ENCODE data around the gene NPFFR1.
"Not testable (repeated sequence)": the region's sequence is repeated elsewhere in the genome, so short reads cannot be mapped to it uniquely, and the experiment has no call there.

Gene NPFFR1

DNA sequence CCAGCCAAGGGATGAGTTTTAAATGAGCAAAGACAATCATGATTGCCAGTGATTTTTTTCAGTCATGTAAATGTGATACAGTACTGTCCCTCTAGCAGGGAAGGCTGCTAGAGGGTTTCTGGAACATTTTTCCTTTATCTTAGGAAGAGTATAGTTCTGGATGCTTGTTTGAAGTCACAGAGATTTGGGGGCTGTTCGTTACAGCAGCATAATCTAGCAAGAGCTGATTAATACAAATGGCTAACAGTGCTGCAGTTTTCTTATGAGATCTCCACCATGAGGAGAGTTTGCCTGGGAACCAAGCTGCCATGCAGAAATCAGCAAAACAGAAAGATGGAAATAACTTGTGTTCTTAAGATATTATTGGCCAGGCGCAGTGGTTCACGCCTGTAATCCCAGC lies 42.7 kb downstream of the NPFFR1 start:
- TF ChIP-seq ZNF274 (IDR thresholded peaks at IDR 0.05; ENCODE audit: low read depth, low read length) (no peak), YY1 (IDR thresholded peaks at IDR 0.05; ENCODE audit: insufficient read depth, insufficient read length) (no peak), SUZ12 (IDR thresholded peaks at IDR 0.05; ENCODE audit: extremely low read depth, insufficient read depth, insufficient read length) (no peak)
- H3K9ac ChIP-seq (ENCODE audit: insufficient read length, low read depth) = no peak overlapping the region
- no peaks in the 10 kb centered on the region for H3K36me3 ChIP-seq (ENCODE audit: insufficient read depth, insufficient read length, low read length)
- no peaks in the 10 kb centered on the region for H3K4me1 ChIP-seq (ENCODE audit: insufficient read depth, insufficient read length)
- no peak overlapping the region for H3K4me3 ChIP-seq (ENCODE audit: insufficient read length, low read depth)
- no peaks in the 10 kb centered on the region for H3K27me3 ChIP-seq (ENCODE audit: insufficient read depth, insufficient read length)
- peaks cover 20% of the 10 kb centered on the region; the same call in 1 of the 2 replicates for H3K9me3 ChIP-seq (ENCODE audit: insufficient read depth, low read length)
- no peak for DNase-seq (ENCODE audit: low read depth, low spot score)

DNA sequence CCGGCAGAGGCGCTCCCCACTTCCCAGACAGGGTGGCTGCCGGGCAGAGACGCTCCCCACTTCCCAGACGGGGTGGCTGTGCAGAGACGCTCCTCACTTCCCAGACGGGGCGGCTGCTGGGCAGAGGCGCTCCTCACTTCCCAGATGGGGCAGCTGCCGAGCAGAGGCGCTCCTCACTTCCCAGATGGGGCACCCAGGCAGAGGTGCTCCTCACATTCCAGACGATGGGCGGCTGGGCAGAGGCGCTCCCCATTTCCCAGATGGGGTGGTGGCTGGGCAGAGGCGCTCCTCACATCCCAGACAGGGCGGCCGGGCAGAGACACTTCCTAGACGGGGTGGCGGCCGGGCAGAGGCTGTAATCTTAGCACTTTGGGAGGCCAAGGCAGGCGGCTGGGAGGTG lies 43.8 kb downstream of the NPFFR1 start:
- H3K9me3 ChIP-seq (ENCODE audit: insufficient read depth, low read length) = peaks cover 20% of the 10 kb centered on the region; the same call in 1 of the 2 replicates
- DNase-seq (ENCODE audit: low read depth, low spot score); H3K4me1 ChIP-seq (ENCODE audit: insufficient read depth, insufficient read length); H3K36me3 ChIP-seq (ENCODE audit: insufficient read depth, insufficient read length, low read length); H3K4me3 ChIP-seq (ENCODE audit: insufficient read length, low read depth); H3K27me3 ChIP-seq (ENCODE audit: insufficient read depth, insufficient read length); H3K9ac ChIP-seq (ENCODE audit: insufficient read length, low read depth): not testable (repeated sequence)

DNA sequence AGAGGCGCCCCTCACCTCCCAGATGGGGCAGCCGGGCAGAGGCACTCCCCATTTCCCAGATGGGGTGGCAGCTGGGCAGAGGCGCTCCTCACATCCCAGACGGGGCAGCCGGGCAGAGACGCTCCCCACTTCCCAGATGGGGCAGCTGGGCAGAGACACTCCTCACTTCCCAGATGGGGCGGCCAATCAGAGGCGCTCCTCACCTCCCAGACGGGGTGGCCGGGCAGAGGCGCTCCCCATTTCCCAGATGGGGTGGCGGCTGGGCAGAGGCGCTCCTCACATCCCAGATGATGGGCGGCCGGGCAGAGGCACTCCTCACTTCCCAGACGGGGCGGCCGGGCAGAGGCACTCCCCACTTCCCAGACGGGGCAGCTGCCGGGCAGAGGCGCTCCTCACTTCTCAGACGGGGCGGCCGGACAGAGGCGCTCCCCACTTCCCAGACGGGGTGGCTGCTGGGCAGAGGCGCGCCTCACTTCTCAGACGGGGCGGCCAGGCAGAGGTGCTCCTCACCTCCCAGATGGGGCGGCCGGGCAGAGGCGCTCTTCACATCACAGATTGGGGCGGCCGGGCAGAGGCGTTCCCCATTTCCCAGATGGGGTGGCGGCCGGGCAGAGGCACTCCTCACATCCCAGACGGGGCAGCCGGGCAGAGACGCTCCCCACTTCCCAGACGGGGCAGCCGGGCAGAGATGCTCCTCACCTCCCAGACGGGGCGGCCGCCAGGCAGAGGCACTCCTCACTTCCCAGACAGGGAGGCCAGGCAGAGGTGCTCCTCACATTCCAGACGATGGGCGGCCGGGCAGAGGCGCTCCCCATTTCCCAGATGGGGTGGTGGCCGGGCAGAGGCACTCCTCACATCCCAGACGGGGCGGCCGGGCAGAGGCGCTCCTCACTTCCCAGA lies 44.5 kb downstream of the NPFFR1 start:
- H3K27me3 ChIP-seq (ENCODE audit: insufficient read depth, insufficient read length); DNase-seq (ENCODE audit: low read depth, low spot score); H3K36me3 ChIP-seq (ENCODE audit: insufficient read depth, insufficient read length, low read length); H3K4me1 ChIP-seq (ENCODE audit: insufficient read depth, insufficient read length); H3K4me3 ChIP-seq (ENCODE audit: insufficient read length, low read depth); H3K9ac ChIP-seq (ENCODE audit: insufficient read length, low read depth): not testable (repeated sequence)
- H3K9me3 ChIP-seq (ENCODE audit: insufficient read depth, low read length) = peaks cover 20% of the 10 kb centered on the region; the same call in 1 of the 2 replicates

DNA sequence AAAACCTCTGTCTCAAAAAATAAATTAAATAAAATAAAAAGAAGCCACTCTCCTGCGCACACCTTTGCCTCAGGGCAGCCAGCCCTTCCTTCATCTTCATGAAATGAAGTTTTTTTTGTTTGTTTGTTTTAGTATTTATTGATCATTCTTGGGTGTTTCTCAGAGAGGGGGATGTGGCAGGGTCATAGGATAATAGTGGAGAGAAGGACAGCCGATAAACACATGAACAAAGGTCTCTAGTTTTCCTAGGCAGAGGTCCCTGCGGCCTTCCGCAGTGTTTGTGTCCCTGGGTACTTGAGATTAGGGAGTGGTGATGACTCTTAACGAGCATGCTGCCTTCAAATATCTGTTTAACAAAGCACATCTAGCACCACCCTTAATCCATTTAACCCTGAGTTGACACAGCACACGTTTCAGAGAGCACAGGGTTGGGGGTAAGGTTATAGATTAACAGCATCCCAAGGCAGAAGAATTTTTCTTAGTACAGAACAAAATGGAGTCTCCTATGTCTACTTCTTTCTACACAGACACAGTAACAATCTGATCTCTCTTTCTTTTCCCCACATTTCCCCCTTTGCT lies 45.8 kb downstream of the NPFFR1 start:
- H3K4me3 ChIP-seq (ENCODE audit: insufficient read length, low read depth); H3K27me3 ChIP-seq (ENCODE audit: insufficient read depth, insufficient read length); DNase-seq (ENCODE audit: low read depth, low spot score); H3K9ac ChIP-seq (ENCODE audit: insufficient read length, low read depth); H3K36me3 ChIP-seq (ENCODE audit: insufficient read depth, insufficient read length, low read length); H3K4me1 ChIP-seq (ENCODE audit: insufficient read depth, insufficient read length): not testable (repeated sequence)
- H3K9me3 ChIP-seq (ENCODE audit: insufficient read depth, low read length) = peaks cover 20% of the 10 kb centered on the region; the same call in 1 of the 2 replicates

DNA sequence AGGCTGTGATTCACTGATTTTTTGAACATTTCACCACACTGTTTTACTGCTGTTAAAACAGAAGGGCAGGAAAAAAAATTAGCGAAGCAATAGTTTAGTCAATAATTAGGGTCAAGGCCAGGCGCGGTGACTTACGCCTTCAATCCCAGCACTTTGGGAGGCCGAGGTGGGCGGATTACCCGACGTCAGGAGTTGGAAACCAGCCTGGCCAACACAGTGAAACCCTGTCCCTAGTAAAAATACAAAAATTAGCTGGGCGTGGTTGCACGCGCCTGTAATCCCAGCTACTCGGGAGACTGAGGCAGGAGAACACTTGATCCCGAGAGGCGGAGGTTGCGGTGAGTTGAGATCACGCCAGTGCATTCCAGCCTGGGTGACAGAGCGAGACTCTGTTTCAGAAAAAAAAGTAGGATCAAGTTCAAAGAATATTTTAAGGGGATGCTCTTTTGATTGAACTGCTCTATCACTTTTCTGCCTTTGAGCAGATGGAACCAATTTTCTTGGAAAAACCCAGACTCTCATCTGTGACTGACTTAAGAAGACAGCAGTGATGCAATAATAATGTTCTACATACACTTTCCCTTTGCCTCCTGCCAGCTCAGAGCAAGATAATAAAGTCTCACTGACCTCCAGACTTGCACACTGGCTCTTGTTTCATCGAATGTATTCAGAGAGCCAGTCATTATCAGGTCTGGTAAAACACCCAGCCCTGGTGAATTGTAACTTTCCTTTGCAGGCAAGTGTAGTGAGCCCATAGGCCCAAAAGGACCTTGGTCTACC lies 48.9 kb downstream of the NPFFR1 start:
- Histone ChIP-seq H3K4me3 (ENCODE audit: insufficient read length, low read depth) (no peak overlapping the region), H3K36me3 (ENCODE audit: insufficient read depth, insufficient read length, low read length) (peaks cover 10% of the 10 kb centered on the region), H3K9me3 (ENCODE audit: insufficient read depth, low read length) (peaks cover 7% of the 10 kb centered on the region; the same call in 1 of the 2 replicates), H3K4me1 (ENCODE audit: insufficient read depth, insufficient read length) (no peaks in the 10 kb centered on the region), H3K27me3 (ENCODE audit: insufficient read depth, insufficient read length) (no peaks in the 10 kb centered on the region), H3K9ac (ENCODE audit: insufficient read length, low read depth) (no peak overlapping the region)
- no peak for TF ChIP-seq SUZ12 (IDR thresholded peaks at IDR 0.05; ENCODE audit: extremely low read depth, insufficient read depth, insufficient read length)
- no peak for TF ChIP-seq YY1 (IDR thresholded peaks at IDR 0.05; ENCODE audit: insufficient read depth, insufficient read length)
- TF ChIP-seq ZNF274 (IDR thresholded peaks at IDR 0.05; ENCODE audit: low read depth, low read length) = no peak
- no peak for DNase-seq (ENCODE audit: low read depth, low spot score)

DNA sequence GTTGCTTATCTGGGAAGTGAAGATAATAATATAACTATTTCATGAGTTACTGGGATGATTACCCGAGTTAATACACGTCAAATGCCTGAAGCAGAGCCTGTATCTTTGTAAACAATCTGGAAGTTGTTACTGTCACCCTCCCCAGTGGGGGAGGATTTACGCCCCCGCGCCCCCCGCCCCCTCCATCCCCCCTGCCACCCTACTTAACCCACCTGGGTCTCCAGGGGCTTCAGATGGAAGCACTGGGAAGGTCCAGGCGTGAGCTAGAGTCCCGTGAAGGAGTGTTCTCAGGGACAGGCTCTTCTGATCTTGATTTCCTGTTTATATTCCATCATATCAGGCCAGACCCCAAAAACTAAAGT lies 49.9 kb downstream of the NPFFR1 start:
- peak overlapping the region; percentile 79 for H3K9ac ChIP-seq (ENCODE audit: insufficient read length, low read depth)
- no peak for DNase-seq (ENCODE audit: low read depth, low spot score)

DNA sequence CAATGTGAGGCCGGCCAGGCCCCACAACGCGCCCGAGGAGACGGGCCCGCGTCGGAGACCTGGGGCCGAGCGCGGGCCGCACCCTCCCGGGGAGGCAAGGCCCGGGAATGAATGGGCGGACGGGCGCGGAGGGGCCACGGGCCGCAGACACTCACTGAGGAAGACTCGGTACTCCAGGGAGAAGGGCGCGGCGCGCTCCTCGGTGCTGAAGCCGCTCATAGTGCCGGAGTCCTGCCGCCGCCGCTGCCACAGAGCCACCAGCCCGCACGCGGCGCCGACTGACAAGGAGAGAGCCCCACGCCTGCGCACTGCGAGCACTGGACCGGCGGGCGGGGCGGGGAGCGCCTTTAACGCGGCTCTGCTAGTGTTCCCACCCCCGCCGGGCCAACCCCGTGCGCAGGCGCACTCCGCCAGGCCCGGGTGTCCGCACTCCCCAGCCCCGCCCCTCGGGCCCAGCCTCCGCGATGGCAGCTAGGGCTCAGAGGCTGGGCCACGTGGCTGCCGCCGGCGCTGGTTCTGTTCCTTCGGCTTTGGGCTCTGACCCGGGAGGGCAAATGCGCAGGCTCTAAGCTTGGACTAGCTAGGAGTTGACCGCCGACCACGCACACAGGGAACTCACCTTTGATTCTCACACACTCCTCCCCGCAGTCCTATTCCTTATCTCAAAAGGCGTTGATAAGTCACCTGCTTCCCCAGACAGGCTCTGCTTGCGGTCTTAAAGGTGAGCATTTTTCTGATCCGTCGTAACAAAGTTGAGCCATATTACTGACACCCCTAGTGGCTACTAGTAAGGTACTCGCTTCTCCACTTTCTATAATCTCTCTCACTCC lies 50.5 kb downstream of the NPFFR1 start, which contains the start of gene PPA1:
Gene PPA1 (minus strand): TSS at position 321 of the 830 bp plus-strand sequence. CDS start 102 bp downstream, at position 219.
- no peak for TF ChIP-seq ZNF274 (IDR thresholded peaks at IDR 0.05; ENCODE audit: low read depth, low read length)
- TF ChIP-seq YY1 (IDR thresholded peaks at IDR 0.05; ENCODE audit: insufficient read depth, insufficient read length) = no peak
- no peak for TF ChIP-seq SUZ12 (IDR thresholded peaks at IDR 0.05; ENCODE audit: extremely low read depth, insufficient read depth, insufficient read length)
- H3K9me3 ChIP-seq (ENCODE audit: insufficient read depth, low read length) = no peaks in the 10 kb centered on the region
- H3K36me3 ChIP-seq (ENCODE audit: insufficient read depth, insufficient read length, low read length) = peaks cover 24% of the 10 kb centered on the region
- H3K4me3 ChIP-seq (ENCODE audit: insufficient read length, low read depth) = peak within 1 kb of the TSS; percentile 75
- no peaks in the 10 kb centered on the region for H3K4me1 ChIP-seq (ENCODE audit: insufficient read depth, insufficient read length)
- H3K9ac ChIP-seq (ENCODE audit: insufficient read length, low read depth) = peak within 1 kb of the TSS; percentile 82
- no peaks in the 10 kb centered on the region for H3K27me3 ChIP-seq (ENCODE audit: insufficient read depth, insufficient read length)
- DNase-seq (ENCODE audit: low read depth, low spot score) = peak; percentile 92

More for the DNA sequence above, 49.9 kb downstream of the NPFFR1 start:
- TF ChIP-seq SUZ12 (IDR thresholded peaks at IDR 0.05; ENCODE audit: extremely low read depth, insufficient read depth, insufficient read length) = no peak
- no peak for TF ChIP-seq YY1 (IDR thresholded peaks at IDR 0.05; ENCODE audit: insufficient read depth, insufficient read length)
- TF ChIP-seq ZNF274 (IDR thresholded peaks at IDR 0.05; ENCODE audit: low read depth, low read length) = no peak
- H3K4me1 ChIP-seq (ENCODE audit: insufficient read depth, insufficient read length) = no peaks in the 10 kb centered on the region
- H3K4me3 ChIP-seq (ENCODE audit: insufficient read length, low read depth) = peak overlapping the region; percentile 49
- no peaks in the 10 kb centered on the region for H3K27me3 ChIP-seq (ENCODE audit: insufficient read depth, insufficient read length)
- H3K36me3 ChIP-seq (ENCODE audit: insufficient read depth, insufficient read length, low read length) = peaks cover 19% of the 10 kb centered on the region
- no peaks in the 10 kb centered on the region for H3K9me3 ChIP-seq (ENCODE audit: insufficient read depth, low read length)
